ENCODE results near the gene MRPS18C.

The MRPS18C gene

GRCh38 chr4:83455281-83456183 lies at the start of gene MRPS18C, which contains the start of gene HELQ:
Gene MRPS18C, plus strand, starts transcription at chr4:83456058. Its CDS starts 20 bp downstream, at chr4:83456078.
Gene HELQ, minus strand, starts transcription at chr4:83455823. Its CDS starts 130 bp downstream, at chr4:83455693.
- DNase-seq (ENCODE audit: low read depth in 1 of 2, low spot score in 1 of 2): peak; percentile 80 to 84

DNA sequence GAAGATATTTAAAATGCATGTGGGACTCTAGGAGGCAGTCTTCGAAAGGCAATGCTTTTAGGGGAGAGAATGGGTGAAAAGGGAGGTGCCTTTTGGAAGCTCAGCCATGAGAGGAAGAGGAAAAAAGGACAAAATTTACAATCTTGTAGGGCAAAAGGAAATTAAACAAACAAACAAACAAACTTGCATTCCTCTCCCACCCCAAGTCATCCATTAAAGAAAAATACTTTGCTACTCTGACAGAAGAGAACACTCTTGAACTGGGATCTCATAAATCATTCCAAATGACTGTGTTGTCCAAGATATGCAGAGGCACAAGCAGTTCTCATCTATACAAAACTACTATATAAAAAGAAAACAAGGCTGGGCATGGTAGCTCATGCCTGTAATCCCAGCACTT lies 47.0 kb upstream of the MRPS18C start:
- DNase-seq (ENCODE audit: low read depth in 1 of 2, low spot score in 1 of 2): no peak

DNA sequence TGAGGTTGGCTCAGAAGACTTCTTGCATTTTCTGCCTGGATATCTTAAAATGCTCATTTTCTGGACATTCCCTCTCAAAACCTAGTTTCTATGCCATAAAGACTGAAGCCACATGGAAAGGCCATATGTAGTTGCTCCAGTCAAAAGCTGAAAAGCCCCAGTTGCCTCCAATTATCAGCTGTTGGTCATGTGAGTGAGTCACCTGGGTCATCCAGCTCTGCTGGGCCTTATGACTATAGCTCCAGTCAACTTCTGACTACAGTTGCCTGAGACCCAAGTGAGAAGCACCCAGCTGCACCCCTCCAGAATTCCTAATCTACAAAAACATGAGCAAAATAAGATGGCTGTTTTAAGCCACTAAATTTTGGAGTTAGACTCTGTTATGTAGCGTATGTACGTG lies 42.2 kb upstream of the MRPS18C start:
- DNase-seq (ENCODE audit: low read depth in 1 of 2, low spot score in 1 of 2): no peak

DNA sequence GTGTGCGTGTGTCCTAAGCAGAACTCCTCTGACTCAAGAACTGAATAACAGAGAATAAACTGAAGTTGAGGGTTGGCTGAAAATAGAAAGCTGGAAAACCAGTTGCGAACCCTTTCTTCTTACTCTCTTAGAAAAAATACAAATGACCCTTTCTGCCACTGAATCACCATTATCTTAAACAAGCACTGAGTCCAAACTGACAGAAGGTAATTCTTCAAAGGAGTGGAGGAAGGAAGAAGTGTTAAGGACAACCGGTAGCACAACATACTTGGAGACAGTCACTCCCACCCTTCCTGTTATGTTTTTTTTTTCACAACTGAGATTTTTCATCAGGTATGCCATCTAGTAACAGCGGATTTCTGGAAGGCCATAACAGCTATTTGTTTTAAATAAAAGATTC lies 38.3 kb upstream of the MRPS18C start:
- no peak for DNase-seq (ENCODE audit: low read depth in 1 of 2, low spot score in 1 of 2)

- no peak for DNase-seq (ENCODE audit: low read depth in 1 of 2, low spot score in 1 of 2)
These were observed 37.6 kb upstream of the MRPS18C start for GRCh38 chr4:83418211-83418610.

DNA sequence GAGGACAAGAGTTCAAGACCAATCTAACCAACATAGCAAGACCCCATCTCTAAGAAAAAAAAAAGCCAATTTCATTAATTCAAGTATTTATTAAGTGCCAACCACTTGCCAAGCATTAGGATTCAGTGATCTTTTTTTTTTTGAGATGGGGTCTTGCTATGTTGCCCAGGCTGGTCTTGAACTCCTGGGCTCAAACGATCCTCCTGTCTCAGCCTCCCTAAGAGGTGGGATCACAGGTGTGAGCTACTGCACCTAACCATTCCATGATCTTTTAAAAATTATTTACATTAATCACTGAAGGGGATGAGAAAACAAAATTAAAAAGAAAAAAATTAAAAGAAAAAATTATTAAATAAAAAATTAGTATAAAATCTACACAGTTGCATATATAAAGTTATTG lies 24.7 kb upstream of the MRPS18C start:
- no peak for DNase-seq (ENCODE audit: low read depth in 1 of 2, low spot score in 1 of 2)

DNA sequence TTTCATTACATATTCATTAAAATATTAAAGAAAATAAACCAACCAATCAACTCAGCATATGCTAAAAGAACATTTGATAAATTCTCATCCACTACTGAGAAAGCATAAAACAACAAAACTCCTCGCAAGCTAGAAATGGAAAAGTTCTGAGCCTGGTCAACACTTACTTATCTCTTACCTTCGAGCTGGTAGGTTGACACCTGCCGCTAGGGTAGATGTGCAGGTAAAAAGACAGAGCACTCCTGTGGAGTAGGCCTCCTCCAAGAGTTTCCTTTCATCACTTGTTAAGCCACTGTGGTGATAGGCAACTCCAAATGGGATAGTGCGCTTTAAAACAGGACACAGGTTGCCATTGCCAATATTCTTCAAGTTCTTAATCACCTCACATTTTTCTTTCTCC lies 19.2 kb upstream of the MRPS18C start:
- no peak for DNase-seq (ENCODE audit: low read depth in 1 of 2, low spot score in 1 of 2)

GRCh38 chr4:83438719-83439118 lies 17.1 kb upstream of the MRPS18C start:
- no peak for DNase-seq (ENCODE audit: low read depth in 1 of 2, low spot score in 1 of 2)

DNA sequence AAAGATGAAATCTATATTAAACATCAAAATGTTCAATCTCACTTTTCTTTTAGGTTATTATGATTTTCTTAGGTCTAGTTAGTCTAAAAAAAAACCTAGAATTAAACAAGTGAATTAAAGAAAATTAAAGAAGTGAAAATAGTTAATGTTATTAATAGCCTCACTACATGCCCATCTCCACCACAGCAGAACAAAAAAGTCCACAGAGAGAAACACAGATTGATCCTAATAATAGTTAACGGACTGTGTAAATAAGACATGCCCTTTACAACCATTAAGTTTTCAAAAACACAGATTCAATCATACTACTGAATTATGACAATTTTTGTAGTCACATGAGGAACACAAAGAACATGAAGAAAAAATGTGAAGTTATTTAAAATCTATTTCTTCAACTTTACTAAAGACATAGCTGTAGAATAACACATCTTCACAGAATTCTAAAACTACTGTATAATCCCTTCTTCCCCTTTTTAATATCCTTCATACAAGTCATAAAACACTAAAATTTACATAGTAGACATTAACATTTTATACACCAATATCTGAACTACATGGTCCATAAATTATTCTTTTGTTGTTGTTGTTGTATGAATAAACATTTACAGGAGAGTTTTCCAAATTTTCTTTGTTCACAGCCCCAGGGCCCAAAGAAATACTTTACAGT lies 15.6 kb upstream of the MRPS18C start:
- no peak for DNase-seq (ENCODE audit: low read depth in 1 of 2, low spot score in 1 of 2)

DNA sequence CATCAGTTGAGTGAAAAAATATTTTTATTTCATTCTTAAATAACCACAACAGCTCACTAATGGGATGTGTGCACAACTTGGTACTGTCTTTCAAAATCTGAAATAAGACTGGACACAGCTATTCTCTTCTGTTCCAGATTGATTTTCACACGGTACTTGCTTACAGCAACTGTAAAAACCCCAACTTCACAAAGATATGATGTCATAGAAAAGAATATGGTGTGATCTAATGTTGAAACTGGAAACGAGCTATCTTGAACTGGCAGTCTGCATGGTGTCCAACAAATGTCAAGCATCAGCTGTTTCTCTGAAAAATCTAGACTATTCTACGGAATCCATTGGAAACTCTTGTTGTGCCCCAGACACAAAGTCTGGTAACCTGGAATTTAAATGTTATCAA lies 15.0 kb upstream of the MRPS18C start:
- DNase-seq (ENCODE audit: low read depth in 1 of 2, low spot score in 1 of 2): no peak

DNA sequence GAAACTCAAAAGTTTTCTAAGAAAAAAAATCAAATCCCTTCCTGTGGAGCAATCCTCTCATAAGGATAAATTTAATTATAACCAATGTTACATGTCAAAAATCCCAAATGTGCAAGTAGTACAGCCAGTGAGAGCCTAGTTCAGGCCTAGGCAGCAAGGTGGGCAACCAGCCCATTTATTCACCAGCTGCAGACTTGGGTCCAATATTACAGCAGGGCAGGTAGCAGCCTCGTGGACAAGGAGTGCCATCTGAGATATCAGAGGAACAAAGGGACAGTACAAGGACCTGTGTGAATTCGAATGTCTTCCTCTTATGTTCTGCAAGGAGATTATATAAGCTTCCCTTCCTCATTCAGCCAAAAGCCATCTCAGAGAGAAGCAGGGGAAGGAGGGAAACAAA lies 6.8 kb upstream of the MRPS18C start:
- no peak for DNase-seq (ENCODE audit: low read depth in 1 of 2, low spot score in 1 of 2)

DNA sequence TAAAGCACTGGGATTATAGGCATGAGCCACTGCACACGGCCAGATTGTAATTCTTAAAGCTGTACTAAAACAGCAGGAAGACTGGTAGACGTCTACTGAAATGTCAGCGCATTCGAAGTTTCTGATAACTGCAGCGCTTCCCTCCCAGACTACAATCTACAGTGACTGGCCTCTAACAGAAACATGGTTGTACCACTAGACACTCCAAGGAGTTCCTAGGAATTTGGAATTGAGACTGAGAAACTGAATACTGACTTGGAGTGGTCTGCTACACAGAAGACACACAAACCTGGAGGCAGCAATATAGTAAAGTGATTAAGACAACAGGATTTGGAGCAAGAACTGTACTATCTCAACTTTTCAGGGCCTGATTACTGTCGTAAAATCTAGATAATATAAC lies 1.2 kb upstream of the MRPS18C start:
- no peak for DNase-seq (ENCODE audit: low read depth in 1 of 2, low spot score in 1 of 2)

- DNase-seq (ENCODE audit: low read depth in 1 of 2, low spot score in 1 of 2): no peak
These were observed 285 bp downstream of the MRPS18C start for GRCh38 chr4:83456184-83456501.

- no peak for DNase-seq (ENCODE audit: low read depth in 1 of 2, low spot score in 1 of 2)
These were observed 17.6 kb downstream of the MRPS18C start for GRCh38 chr4:83473423-83473822.

- DNase-seq (ENCODE audit: low read depth in 1 of 2, low spot score in 1 of 2): no peak
These were observed 18.1 kb downstream of the MRPS18C start for GRCh38 chr4:83473966-83474365.

- DNase-seq (ENCODE audit: low read depth in 1 of 2, low spot score in 1 of 2): peak; percentile 91 to 95
These were observed 28.9 kb downstream of the MRPS18C start, which contains the start of gene ABRAXAS1 for GRCh38 chr4:83484500-83485461. Gene ABRAXAS1, minus strand, starts transcription at chr4:83485100. Its CDS starts 28 bp downstream, at chr4:83485072.

DNA sequence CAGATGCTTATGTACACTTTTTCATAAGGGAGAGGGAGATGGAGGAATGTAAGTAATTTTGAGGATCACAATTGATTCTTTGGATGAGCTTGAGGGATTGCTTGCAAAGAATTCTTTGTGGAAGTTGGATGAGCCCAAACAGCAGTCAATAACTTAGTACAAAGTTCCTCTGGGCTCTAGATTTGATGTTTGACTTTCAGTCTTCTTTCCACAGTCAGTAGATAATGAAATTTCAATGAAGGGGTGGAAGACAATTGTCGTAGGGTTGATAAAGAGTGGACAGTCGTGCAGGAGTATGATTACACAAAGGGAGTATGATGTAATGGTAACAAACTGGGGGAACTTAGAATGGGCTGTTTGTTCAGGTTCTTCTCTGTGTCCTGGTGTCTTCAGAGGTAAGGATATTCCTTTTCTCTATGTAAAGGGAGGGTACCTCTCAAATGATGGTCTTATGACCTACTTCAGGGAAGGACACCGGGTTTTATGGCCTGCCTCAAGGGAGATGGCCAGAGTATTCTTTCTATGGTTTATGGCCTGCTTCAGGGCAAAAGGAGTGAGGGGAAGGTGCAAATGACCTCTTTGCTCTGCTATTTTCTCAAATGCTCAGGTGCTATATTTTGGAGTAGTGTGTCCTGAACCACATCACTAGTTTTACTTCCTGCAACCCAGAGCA lies 30.7 kb downstream of the MRPS18C start:
- no peak for DNase-seq (ENCODE audit: low read depth in 1 of 2, low spot score in 1 of 2)

DNA sequence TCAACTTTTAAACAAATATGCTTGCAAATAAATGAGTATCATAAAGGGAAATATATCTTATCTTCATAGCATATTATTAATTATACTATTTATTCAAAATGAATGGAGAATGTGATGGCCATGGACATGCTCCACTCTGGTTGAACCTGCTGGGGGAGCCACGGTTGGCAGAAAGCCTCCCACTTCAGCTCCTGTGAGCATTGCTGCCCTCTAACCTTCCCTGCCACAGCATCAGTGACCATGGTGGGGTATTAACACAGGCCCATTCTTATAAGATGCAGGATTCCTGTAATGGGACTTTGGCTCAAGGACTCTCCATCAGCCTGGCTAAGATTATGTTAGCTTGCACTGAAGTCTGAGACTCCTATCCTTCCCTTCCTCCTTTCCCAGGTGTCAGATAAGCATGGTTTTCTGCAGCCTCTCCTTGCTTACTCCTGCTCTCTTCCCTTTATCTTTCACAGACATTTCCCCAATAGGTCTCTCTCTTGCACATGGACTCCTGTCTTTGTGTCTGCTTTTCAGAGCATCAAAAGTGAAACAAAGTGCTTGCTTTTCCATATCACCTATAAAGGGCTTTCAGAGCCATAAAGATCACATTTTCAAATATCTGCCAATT lies 34.0 kb downstream of the MRPS18C start:
- no peak for DNase-seq (ENCODE audit: low read depth in 1 of 2, low spot score in 1 of 2)

- DNase-seq (ENCODE audit: low read depth in 1 of 2, low spot score in 1 of 2): no peak
These were observed 35.1 kb downstream of the MRPS18C start for GRCh38 chr4:83490876-83491450.

Measured in stimulated activated CD4-positive, alpha-beta T cell treated with anti-CD3 and anti-CD28 coated beads, Interleukin-15, amount 100 ng/mL, for 1 hour (primary cell).